Hematopoietic multipotent progenitor cell treated with erythropoietin and hydrocortisone succinate and interleukin-3 and kit ligand, for 8 days (in vitro differentiated cells): ENCODE data around the gene ZC2HC1B.
"Not testable (repeated sequence)": the region's sequence is repeated elsewhere in the genome, so short reads cannot be mapped to it uniquely, and the experiment has no call there.

Experiments
- DNase-seq: peaks from one replicate; pipeline ENCODE4 v3.0.0-alpha.2; 2015

The ZC2HC1B gene

GRCh38 chr6:143864234-143864633 is at the start of gene ZC2HC1B:
TSS of gene ZC2HC1B (plus strand) at chr6:143864474. CDS start at chr6:143864540, 66 bp downstream.
- DNase-seq = no peak

- peak; percentile 80 for DNase-seq
Measured at GRCh38 chr6:143817621-143818020, 46.7 kb upstream of the ZC2HC1B start.

- no peak for DNase-seq
Measured at GRCh38 chr6:143821359-143821758, 42.9 kb upstream of the ZC2HC1B start.

- no peak for DNase-seq
Measured at GRCh38 chr6:143822584-143823024, 41.7 kb upstream of the ZC2HC1B start.

DNA sequence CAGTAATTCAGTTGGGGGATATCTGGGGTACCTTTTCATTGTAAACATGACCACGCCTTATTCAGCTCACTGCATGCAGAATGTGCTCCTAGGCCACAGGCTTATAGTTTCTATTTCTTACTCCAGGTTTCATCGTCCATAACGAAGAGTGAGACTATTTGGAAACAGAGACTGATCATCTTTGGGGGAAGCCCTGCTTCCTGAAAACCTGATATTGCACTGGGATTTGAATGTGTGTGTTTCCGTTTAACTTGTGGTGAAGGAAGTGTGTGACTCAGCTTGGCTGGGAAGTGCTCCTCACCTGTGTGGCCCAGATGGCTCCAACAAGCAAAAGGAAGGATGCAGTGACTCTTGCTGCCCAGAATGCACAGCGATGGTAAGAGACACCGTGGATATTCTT is 40.7 kb upstream of the ZC2HC1B start:
- no peak for DNase-seq

GRCh38 chr6:143828572-143828971 is 35.7 kb upstream of the ZC2HC1B start:
- no peak for DNase-seq

DNA sequence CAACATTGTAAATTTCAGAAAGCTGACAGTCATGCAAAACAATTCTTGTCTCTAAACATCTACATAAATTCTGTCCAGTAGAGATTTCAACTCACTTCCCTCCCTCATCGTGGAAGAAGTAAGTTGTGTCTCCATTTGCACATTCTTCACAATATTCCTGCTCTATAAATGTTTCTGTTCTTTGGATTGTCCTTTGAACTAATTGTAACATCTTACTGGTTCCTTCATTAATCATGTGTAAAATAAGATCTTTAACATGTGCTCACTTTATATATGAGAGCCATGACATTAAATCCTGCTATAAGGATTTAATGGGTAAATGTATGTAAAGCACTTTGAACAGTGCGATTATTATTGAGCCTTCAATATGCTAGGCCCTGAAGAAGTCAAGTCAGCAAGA is 28.1 kb upstream of the ZC2HC1B start:
- DNase-seq = no peak

DNA sequence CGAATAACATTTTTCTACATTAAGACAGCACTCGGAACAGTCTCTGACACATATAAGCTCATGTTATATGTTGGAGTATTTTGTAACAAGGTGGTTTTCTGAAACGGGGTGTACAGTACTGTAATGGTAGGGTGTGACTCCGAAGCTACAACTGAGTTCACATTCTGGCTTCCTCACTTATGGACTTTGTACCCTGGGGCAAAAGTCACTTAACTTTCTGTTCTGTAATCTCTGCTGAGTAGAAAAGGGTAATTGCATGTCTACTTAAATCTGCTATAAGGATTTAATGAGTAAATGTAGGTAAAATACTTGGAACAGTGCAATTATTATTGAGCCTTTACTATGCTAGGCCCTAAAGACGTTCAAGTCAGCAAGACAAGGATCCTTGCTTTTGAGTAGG is 25.9 kb upstream of the ZC2HC1B start:
- no peak for DNase-seq

GRCh38 chr6:143839196-143839595 is 25.1 kb upstream of the ZC2HC1B start:
- no peak for DNase-seq

DNA sequence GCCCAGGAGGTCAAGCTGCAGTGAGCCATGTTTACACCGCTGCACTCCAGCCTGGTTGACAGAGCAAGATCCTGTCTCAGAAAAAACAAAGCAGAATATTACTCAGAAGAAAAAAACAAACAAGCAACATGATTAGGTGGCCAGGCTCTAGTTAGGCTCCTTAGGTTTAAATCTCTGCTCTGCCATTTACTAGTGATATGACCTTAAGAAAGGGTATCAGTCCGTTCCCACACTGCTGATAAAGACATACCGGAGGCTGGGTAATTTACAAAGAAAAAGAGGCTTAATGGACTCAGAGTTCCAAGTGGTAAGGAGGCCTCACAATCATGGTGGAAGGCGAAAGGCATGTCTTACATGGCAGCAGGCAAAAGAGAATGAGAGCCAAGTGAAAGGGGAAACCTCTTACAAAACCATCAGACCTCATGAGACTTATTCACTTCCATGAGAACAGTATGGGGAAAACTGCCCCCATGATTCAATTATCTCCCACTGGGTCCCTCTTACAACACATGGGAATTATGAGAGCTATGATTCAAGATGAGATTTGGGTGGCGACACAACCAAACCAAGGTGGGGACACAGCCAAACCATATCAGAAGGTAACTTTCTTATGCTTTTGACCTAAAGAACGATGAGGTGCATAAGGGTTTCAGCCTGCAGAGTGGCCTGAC is 23.5 kb upstream of the ZC2HC1B start:
- DNase-seq = no peak

DNA sequence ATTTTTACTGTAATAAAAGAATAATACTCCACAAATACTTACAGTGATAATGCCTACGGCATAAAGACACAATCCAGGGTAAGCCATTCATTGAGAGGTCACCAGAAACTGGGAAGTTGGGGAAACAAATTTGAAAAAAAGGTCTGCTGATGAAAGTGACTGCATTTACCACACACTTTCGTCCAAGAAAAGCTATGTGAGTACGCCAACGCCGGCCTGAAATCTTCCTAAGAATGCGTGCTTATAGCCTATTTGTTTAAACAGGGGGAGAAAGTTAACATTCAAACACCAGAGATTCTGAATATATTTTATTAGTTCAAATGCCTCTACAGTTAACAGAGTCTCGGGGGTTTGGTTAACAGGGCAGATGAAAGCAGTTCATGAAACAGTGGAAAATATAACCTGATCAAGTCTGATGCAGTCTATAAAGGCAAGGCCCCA is 21.8 kb upstream of the ZC2HC1B start:
- no peak for DNase-seq

DNA sequence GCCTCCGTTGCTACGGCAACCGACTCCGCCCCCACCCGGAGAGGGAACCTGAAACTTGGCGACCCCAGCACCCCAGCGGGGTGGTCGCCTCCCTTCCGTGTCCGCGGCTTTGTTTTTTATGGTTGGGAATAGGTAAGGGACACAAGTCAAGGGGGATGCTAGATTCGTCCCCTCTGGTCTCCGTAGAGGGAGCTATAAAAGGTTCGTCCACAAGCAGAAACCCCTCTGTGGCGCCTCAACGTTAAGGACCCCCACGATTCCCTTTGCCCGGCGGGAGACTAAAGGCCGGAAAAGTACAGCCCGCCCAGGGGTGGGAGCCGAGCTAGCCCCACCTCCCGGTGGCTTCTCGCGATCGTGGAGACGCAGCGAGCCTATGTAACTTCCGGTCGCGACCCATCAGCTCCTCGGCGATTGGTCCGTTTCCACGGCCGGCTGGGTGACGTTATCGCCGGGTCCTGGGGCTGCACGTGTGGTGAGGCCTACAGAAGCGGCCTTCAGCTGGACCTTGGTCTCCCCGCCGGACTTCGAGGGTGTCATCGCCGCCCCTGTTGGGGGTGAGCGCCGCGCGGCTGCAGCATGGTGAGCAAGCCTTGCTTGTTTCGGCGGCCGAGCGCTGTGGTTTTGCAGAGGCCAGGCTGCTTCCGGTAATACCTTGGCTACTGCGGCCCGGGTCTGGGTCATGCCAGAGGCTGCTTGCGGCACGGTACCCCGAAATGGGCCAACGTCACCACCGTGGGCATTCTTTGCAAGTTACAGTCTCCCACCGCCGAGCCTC is 21.2 kb upstream of the ZC2HC1B start, which contains the start of gene LTV1:
Gene LTV1, plus strand, starts transcription at position 437 of the 775 bp plus-strand sequence. Its CDS starts 140 bp downstream, at position 577.
- DNase-seq = peak; percentile 97

DNA sequence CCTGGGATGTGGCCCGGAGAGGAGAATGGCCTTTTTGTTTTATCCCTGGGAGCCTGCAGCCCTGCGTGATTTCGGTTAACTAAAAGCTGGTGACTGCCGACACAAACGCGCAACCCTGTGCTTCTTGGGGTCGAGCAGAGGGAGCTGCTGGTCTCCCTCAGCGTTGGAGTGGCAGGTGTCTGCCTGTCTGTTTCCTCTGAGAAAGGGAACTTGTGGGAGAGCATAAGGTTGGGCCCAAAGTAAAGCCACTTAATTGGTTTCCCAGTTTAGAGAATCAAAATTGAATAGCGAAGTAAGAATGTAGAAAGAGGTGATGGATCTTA is 20.6 kb upstream of the ZC2HC1B start:
- DNase-seq = no peak

GRCh38 chr6:143844006-143844405 is 20.3 kb upstream of the ZC2HC1B start:
- peak; percentile 31 for DNase-seq

GRCh38 chr6:143845033-143845432 is 19.2 kb upstream of the ZC2HC1B start:
- DNase-seq = no peak

DNA sequence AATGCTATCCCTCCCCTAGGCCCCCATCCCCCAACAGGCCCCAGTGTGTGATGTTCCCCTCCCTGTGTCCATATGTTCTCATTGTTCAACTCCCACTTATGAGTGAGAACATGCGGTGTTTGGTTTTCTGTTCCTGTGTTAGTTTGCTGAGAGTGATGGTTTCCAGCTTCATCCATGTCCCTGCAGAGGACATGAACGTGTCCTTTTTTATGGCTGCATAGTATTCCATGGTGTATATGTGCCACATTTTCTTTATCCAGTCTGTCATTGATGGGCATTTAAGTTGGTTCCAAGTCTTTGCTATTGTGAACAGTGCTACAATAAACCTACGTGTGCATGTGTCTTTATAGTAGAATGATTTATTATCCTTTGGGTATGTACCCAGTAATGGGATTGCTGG is 12.6 kb upstream of the ZC2HC1B start:
- DNase-seq = not testable (repeated sequence)

GRCh38 chr6:143855057-143855456 is 9.2 kb upstream of the ZC2HC1B start:
- not testable (repeated sequence) for DNase-seq

- DNase-seq = not testable (repeated sequence)
Measured at GRCh38 chr6:143856762-143857161, 7.5 kb upstream of the ZC2HC1B start.

DNA sequence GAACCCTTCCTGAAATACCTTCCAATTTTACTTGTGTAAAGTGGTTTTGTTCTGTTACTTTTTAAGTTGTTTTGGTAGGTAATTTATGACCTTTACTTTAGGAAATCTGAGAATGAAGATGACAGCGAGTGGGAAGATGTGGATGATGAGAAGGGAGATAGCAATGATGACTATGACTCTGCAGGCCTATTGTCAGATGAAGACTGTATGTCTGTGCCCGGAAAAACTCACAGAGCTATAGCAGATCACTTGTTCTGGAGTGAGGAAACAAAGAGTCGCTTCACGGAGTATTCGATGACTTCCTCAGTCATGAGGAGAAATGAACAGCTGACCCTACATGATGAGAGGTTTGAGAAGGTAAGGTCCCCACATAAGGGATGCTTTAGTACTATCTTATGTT is 6.6 kb upstream of the ZC2HC1B start:
- no peak for DNase-seq

DNA sequence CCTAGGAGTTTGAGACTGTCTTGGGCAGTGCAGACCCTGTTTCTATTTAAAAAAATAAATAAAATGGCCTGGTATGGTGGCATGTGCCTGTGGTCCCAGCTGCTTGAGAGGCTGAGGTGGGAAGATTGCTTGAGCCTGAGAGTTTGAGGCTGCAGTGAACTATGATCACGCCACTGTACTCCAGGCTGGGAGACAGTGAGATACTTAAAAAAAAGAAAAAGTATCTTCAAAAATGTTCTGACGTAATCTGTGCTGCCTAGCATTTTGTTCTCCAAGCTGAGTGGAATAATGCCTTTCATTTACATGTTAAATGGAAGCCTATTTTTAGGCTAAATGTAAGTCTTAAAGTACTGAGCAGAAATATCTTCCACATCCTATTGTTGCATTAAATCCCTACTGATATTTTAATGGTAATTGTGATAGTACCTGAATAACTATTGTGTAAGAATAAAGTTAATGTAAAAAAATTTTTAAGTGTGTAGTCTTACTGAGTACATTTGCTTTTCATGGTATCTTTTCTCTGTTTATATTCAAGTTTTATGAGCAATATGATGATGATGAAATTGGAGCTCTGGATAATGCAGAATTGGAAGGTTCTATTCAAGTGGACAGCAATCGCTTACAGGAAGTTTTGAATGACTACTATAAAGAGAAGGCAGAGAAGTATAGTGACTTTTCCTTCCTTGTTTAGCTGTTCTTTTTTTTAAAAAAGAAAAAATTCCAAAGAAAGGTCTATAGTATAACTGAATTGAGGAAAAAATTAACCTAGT is 4.2 kb upstream of the ZC2HC1B start:
- DNase-seq = no peak

DNA sequence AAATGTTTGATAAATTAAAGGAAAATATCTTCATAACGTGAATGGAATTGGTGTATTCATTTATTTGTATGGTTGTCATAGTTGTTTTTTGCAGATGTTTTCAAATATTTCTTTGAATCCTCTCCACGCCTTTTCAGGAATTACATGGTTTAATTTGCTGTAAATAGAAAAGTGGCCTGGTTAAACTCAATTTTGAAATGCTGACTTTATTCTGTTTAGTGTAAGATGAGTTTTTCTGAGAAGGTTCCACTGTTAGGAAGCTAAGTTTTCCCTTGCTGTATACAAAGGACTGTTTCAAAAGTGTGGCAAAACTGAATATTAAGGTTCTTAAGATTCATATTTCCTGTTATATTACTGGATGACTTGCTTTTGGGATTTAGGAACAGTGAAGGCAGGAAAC is 503 bp upstream of the ZC2HC1B start:
- DNase-seq = no peak

DNA sequence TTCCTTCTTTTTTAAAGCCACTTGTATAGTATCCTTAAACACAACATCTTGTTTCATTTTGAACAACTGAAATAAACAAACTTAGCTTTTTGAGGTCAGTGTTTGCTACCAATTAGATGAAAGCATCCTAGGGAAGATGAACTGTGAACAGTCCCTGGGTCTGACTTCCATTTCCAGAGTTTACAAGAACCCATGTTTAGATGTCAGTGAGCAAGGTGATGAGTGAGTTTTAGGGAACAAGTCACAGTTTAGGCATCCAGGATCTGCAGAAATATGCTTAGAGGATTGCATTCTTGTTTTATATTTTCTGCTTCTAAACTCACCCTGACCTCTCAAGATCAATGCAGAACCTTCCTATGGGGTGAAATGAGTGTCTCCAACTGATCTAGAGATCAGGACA is 3.0 kb downstream of the ZC2HC1B start:
- no peak for DNase-seq

GRCh38 chr6:143868808-143869207 is 4.5 kb downstream of the ZC2HC1B start:
- DNase-seq = not testable (repeated sequence)
